VCaP (cell line): ENCODE data around the gene COL13A1.

Source experiments
- H3K27ac ChIP-seq: fragments of 450-650 bp; 2 replicates; pipeline ENCODE4 v1.5.1; 2017
- TF ChIP-seq, protein P1 (sequence below): fragments of 450-650 bp; conservative IDR thresholded peaks from 2 replicates; pipeline ENCODE4 v1.5.1; 2017; ENCODE audit warnings: mild to moderate bottlenecking, moderate library complexity

Gene COL13A1

GRCh38 chr10:69853064-69853463, 51.4 kb downstream of the COL13A1 start:
- TF ChIP-seq, protein P1, sequence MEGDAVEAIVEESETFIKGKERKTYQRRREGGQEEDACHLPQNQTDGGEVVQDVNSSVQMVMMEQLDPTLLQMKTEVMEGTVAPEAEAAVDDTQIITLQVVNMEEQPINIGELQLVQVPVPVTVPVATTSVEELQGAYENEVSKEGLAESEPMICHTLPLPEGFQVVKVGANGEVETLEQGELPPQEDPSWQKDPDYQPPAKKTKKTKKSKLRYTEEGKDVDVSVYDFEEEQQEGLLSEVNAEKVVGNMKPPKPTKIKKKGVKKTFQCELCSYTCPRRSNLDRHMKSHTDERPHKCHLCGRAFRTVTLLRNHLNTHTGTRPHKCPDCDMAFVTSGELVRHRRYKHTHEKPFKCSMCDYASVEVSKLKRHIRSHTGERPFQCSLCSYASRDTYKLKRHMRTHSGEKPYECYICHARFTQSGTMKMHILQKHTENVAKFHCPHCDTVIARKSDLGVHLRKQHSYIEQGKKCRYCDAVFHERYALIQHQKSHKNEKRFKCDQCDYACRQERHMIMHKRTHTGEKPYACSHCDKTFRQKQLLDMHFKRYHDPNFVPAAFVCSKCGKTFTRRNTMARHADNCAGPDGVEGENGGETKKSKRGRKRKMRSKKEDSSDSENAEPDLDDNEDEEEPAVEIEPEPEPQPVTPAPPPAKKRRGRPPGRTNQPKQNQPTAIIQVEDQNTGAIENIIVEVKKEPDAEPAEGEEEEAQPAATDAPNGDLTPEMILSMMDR = no peak
- no peak overlapping the region for H3K27ac ChIP-seq

- H3K27ac ChIP-seq = no peak overlapping the region
- TF ChIP-seq, protein P1 = no peak
These were observed 53.0 kb downstream of the COL13A1 start for GRCh38 chr10:69854511-69855345.

- TF ChIP-seq, protein P1 = no peak
- H3K27ac ChIP-seq = no peak overlapping the region
These were observed 53.8 kb downstream of the COL13A1 start for GRCh38 chr10:69855346-69856111.

- no peak overlapping the region for H3K27ac ChIP-seq
- TF ChIP-seq, protein P1 = no peak
These were observed 55.0 kb downstream of the COL13A1 start for GRCh38 chr10:69856601-69857166.

- TF ChIP-seq, protein P1 = no peak
- no peak overlapping the region for H3K27ac ChIP-seq
These were observed 56.5 kb downstream of the COL13A1 start for GRCh38 chr10:69858201-69858600.

- TF ChIP-seq, protein P1 = no peak
- H3K27ac ChIP-seq = no peak overlapping the region
These were observed 58.6 kb downstream of the COL13A1 start for GRCh38 chr10:69860271-69860670.
